GM21526 (cell line): Measurements from ENCODE around the gene WASL.

Experiments used
- ATAC-seq: cut with Tn5 transposase; IDR thresholded peaks from one replicate; pipeline ENCODE4 v1.9.1; 2021; ENCODE audit warnings: moderate library complexity; ENCODE audit not compliant: unreplicated experiment, low FRiP score

Gene WASL

GRCh38 chr7:123709525-123709924, 39.3 kb downstream of the WASL start:
- no peak for ATAC-seq

- no peak for ATAC-seq
Observed at GRCh38 chr7:123705211-123705901, 43.4 kb downstream of the WASL start.

DNA sequence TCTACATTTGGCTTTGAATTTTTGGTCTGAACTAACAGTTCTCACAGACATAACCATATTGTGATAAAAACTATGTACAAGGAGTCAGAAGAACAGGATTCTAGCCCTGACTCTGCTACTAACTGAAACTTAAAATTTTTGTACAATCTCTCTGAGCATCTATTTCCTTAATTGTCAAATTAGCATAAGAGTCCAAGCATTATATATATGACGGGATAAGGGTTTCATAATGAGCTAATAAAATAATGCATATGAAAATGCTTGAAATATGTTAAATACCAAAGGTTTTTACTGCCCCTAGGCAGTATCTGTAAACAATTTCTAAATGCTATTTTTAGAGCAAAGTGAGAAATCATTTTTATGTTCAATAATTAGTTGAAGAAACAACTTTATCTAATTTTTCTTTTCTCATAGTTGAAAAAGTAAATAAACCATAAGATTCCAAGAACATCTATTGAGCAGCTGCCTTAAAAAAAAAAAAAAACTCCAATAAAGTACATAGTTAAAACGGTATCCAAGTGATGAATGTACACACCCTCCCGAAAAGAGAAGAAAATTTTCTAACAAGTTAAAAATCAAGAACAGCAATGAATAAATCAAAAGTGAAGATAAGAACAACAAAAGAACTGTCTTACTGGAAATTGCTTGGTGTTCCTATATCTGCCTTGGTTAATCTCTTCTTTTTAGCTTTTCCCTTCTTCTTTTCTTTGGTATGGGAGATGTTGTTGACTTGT, 52.7 kb downstream of the WASL start:
- no peak for ATAC-seq

- no peak for ATAC-seq
Observed at GRCh38 chr7:123692471-123692877, 56.3 kb downstream of the WASL start.

GRCh38 chr7:123690550-123690949, 58.3 kb downstream of the WASL start:
- no peak for ATAC-seq

GRCh38 chr7:123689250-123689649, 59.6 kb downstream of the WASL start:
- no peak for ATAC-seq

- ATAC-seq = no peak
Observed at GRCh38 chr7:123687727-123688126, 61.1 kb downstream of the WASL start.

GRCh38 chr7:123687161-123687560, 61.6 kb downstream of the WASL start:
- no peak for ATAC-seq

DNA sequence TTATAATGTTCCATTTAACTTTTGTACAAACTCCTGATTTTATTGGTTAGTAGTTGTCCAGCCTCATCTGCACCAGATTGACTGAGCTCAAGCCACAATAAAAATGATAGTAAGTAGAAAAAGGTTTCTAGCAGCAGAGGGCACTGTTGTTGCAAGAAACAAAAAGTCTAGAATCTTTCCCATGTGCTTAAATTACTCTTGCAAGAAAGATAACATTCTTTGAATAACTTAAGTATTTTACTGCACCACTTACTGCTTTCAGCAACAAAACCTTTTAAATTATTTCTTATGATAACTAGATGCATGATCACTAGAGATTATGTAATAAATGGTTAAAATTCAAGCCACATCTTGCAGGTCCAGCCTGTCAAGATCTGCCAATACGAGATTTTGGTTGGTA, 66.1 kb downstream of the WASL start:
- ATAC-seq = peak; percentile 73

- ATAC-seq = no peak
Observed at GRCh38 chr7:123681561-123681960, 67.2 kb downstream of the WASL start.

DNA sequence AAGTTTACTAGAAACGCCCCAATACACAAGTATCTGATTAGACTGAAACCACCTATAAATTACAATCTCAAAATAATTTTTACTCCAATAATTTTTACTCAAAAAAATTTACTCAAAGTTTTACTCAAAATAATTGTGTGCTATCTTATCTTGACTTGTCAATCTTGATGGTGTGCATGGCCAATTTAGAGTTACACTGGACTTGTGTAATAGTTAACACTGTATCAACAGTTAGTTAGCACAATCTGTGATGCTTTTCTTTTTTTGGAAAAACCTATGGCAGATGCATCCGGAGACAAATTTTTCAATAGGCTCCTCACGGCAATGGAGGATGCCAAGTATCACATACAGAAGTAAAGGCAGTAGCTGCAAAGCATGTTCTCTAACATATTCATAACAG, 68.2 kb downstream of the WASL start:
- no peak for ATAC-seq

- no peak for ATAC-seq
Observed at GRCh38 chr7:123679614-123680013, 69.2 kb downstream of the WASL start.

DNA sequence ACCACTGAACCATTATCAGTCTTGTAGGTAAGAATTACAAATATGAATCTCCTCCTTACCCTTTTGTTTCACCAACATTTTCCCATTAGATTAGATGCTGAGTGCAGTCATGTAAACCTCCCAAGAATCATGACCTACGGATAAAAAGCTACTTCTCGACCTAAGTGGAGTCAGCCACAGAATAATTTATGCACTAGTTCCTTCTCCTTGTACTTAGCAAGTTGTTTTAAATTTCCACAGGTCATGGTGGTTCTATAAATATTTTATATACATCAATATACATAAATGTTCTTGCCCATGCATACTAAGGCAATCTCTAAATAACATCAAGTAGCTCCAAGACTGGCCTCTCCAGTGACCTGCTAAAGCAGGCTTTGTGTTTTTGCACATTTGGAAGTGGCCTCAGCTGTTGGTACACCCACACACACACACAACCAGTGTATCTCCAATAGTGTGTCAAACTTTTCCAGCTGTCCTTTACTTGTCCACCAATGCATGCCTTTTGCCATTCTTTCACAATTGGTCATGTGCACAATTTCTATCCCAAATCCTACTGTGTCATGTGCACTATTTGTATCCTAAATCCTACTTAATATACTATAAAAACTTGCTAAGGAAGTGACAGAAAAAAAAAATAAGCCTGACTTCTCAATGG, 71.6 kb downstream of the WASL start:
- no peak for ATAC-seq

GRCh38 chr7:123675181-123675473, 73.7 kb downstream of the WASL start:
- ATAC-seq = no peak

GRCh38 chr7:123674399-123675180, 74.2 kb downstream of the WASL start:
- ATAC-seq = no peak

DNA sequence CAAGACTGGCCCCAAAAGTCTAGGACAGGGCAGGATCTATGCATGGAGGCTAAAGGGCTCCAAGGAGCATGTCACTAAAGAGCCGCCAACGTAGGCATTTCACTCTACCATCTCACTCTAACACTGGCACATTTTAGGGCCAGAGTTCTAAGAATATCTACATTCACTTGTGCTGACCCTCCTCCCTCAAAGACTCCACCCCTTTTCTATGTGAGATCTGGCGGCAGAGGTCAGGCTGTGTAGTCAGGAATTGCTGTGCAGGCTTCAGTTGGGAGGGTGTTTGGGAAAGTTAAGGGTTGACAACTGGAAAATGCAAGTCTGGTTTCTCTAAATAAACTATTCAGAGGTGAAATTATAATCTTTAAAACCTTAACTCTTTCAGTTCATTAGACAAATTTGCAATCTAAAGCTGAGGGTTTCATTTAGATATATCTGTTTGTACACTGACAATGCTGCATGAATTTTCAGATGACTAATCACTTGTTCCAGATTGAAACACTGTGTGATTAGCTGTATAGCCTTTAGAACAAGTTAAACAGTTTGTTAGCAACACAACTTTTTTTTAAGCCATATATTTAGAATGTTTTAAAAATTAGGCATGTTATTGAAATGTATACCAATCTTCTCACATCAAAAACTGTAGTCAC, 74.9 kb downstream of the WASL start:
- no peak for ATAC-seq

DNA sequence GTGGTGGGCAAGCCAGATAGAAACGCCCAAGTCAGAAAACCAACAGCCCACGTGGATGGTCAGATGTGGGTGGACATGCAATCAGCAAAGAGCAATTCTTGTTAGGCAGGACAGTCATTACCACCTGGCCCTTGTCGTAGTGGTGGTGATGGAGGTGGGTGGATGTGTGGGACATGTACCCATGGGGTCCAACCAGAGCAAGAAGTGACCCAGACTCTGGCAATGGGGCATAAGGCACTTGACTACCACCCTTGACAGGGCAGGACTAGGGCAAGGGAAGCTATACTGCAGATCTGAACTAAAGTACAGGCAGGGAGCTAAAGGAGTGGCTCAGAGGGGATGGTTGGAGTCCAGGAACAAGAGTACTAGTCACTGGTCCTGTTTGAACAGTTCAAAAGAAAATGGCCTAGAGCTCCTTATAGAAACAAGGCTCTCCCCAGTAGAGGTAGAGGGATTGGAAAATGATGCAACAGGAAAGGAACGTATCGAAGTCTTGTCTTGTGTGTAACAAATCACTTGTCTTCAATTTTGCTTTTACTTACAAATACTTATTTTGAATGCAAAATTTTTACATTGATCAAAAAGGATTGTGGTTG, 75.6 kb downstream of the WASL start:
- no peak for ATAC-seq

DNA sequence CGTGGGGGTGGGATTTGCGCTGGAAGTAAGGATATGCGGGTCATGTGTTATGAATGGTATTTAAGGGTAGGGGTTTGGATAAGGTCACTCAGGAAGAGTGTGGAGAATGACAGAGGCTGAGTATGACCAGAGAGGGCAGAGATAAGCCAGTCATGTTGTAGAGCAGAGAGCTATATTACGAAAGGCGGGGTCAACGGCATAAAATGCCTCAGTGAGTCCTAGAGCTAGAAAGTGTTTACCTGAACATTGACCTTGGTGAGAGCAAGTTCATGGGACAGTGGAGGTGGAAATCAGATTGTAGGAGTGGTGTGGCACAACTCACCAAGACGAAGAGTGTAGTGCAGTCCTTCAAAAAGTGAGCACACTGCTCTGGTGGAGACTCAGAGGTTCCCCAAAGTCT, 79.3 kb downstream of the WASL start:
- ATAC-seq = no peak

DNA sequence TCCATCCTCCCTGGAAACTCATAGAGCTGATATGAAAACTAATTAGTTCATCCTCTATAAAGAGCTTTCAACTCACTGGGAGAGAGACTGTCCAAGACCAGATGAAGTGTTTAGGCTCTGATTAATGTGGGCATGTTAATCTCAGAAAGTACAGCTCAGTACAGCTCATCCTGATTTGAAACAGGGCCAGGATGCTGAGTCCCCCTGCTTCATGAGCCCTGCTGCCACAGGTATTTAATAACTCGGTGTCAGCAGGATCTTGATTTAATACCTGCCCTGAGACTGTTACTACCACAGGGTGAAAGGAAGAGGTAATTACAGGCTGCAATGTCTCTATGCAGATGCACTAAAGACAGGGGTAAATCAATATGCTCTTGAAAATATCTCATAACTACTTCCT, 82.3 kb downstream of the WASL start:
- ATAC-seq = no peak

DNA sequence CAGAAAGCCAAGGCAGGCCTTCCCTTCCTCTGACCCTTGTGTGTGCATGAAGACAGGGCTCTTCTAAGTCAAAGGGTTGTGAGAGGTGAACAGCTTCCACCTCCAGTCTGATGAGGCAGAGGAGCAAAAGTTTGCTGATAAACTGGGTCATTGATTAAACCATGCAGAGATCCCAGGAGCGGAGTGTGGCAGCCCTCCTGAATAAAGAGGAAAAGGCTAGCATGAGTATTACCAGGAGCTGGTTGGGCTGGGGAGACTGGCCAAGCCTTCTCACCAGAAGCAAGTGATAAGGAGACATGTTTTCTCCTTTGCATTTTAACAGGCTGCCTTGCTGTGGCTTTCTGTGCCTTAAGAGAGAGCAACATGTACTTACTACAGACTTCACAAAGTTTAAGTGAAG, 82.9 kb downstream of the WASL start:
- ATAC-seq = no peak
